Measurements from ENCODE around the gene RAD51.

RAD51 gene

DNA sequence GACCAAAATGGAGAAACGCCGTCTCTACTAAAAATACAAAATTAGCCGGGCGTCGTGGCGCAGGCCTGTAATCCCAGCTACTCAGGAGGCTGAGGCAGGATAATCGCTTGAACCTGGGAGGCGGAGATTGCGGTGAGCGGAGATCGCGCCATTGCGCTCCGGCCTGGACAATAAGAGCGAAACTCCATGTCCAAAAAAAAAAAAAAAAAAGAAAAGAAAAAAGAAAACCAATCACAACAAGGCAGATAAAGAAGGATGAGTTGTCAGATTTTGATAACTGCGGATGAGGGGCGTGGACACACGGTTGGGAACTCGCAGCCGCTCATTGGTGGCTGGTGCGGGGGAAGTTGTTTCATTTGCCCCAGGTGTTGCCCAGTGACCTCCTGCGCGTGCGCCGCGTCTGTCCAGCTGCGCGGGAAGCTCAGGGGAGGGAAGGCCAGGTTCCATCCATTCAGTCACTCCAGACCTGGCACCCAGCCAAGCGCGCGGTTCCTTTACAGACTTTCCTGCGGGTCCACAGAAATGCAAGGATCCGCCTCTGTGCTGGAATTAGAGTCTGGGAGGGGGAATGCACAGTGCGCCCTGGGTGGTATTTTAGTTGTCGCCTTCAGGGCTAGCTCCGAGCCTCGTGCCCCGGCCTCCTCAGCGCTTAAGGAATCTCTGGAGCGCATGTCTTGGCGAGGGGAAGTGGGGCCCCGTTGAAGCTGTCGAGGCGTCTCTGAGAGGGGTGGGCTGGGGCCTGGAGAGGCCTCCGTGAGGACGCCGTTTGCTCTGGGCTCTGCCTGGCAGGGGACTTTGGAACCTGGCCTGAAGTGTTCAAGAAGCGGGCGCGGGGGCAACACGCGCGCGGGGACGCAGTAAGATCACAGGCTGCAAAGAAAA lies 68.2 kb downstream of the RAD51 start:
- no peak for DNase-seq (ENCODE audit: low spot score)

- peak; percentile 77 for DNase-seq (ENCODE audit: low spot score)
Measured at GRCh38 chr15:40763801-40764628, 69.0 kb downstream of the RAD51 start, which contains the start of gene GCHFR. GCHFR (plus strand) TSS chr15:40764068; CDS start chr15:40764181, 113 bp downstream.

DNA sequence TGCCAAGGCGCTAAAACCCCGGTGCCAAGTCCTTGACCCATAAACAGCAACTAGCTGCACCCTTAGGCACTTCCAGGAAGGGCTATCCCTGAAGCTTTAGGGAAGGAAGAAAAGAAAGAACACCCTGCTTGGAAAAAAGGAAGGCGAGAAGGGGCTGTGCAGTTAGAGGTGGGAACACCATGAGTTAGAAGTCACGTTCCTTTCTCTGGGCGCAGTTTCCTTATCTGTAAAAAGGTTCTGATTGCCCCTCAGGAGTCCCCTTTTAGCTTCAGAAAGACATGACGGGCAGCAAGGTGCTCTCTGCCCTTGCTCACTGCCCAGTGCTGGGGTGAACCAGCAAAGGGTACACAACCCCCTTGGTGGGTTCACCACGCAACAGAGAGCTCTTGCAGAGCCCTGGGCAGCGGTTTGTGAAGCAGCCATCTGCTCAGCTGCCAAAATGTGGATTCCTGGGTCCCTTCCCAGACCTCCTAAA lies 69.7 kb downstream of the RAD51 start:
- DNase-seq (ENCODE audit: low spot score) = peak; percentile 50

DNA sequence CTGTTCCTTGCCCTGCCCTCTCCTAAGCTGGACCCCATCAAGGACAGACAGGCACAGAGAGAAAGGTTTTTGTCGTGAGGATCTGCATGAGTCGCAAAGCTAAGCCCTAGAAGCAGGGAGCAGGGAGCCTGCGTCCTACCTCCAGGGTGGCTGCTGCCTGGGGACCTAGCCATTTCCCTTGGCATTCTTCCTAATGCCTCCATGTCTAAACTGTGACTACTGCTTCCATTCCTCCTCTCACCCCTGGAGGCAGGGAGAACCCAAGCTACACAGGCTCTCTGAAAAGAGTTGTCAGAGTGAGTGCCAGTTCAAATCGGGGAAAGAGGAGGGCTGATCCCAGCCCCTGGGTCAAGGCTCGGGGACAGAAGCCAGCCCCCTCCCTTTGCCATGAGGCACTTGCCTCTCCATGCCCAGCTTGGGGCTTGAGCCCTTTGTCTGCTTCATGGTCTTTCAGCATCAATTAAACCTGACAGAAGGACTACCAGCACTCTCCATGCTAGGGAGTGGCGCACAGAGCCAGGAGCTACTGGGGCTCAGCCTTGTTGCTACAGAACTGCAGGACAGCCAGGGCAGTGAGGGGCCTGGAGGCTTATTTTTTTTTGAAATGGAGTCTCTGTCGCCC lies 71.3 kb downstream of the RAD51 start:
- no peak for DNase-seq (ENCODE audit: low spot score)

GRCh38 chr15:40766906-40767837 lies 72.2 kb downstream of the RAD51 start:
- no peak for DNase-seq (ENCODE audit: low spot score)

- no peak for DNase-seq (ENCODE audit: low spot score)
Measured at GRCh38 chr15:40767838-40768500, 73.0 kb downstream of the RAD51 start.

- peak; percentile 40 for DNase-seq (ENCODE audit: low spot score)
Measured at GRCh38 chr15:40768521-40769273, 73.7 kb downstream of the RAD51 start.

DNA sequence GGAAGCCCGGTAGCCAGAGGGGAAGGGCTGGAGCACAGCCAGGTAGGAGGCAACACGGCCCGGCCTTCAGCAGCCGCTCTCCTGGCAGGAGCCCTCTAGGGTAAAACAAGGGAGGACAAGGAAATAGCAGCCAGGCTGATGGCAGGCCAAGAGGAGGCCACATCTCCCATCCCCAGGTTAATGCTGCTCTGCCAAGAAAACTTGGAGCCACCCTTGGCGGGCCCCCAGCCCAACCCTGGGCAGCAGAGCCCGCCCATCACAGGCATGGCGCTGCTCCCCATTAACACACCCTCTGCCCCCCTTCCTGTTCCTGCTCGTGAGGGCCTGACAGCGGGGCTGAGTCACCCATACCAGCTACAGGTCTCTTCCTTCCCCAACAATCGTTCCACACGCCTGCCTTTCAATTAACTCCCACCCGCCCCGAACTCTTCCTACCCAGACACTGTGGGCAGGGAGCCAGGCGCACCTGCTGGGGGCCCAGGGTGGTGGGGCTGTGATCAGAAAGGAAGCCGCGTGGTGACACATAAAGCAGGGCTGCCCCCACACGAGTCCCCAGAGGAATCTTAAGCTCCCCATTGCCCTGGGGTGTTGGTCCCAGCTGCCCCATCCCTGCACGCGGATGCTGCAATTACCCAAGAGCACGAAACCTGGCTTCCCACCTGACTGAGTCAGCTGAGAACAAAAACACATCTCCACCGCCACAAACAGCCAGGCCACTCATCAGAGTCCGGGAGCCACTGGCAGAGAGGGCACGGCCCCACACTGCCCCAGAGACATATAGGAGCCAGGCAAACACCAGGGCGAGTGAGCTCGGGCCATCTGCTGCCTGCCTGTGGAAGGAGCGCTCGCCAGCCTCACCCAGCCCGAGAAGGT lies 74.5 kb downstream of the RAD51 start, which contains the start of gene C15orf62:
C15orf62 (plus strand) TSS at position 707 of the 873 bp plus-strand sequence. CDS start 516 bp downstream, outside the sequence.
- peak; percentile 96 for DNase-seq (ENCODE audit: low spot score)

DNA sequence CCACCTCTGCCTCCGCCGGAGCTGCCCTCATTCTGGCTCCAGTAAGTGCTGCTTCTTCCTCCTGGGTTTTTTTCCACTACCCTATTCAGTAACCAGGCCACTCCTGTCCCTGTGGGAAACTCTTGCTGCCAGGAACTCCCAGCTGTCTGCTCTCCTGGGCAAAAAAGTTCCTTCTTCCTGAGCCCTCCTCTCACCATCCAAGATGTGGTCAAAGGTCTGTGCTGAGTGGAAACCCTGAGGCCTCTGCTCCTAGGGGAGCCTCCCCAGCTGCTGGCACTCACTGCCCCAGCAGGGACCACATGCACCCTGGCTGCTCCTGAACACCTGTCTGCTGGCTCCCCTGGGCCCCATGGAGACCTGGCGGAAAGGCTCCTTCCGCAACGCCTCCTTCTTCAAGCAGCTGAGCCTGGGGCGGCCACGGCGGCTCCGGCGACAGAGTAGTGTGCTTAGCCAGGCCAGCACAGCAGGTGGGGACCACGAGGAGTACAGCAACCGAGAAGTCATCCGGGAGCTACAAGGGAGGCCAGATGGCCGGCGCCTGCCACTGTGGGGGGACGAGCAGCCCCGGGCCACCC lies 75.3 kb downstream of the RAD51 start:
- peak; percentile 90 for DNase-seq (ENCODE audit: low spot score)

DNA sequence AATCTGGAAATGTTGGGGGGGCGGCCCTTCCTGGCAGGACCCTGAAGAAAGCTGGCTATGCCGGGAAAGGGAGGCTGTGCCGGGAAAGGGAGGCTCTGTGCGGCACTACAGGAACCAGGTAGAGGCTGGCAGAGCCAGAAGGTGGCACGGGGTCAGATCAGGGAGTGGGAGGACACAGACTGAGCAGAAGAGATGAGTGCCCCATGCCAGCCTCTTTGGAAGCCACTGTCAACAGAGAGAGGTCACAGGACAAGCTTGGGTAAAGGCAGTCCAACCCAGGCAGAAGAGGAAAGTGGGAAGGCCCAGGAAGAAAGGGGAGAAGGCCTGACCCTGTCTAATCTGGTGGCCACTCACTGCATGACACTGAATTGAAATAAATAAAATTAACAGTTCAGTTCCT lies 76.3 kb downstream of the RAD51 start:
- no peak for DNase-seq (ENCODE audit: low spot score)

GRCh38 chr15:40772014-40772413 lies 77.0 kb downstream of the RAD51 start:
- no peak for DNase-seq (ENCODE audit: low spot score)

DNA sequence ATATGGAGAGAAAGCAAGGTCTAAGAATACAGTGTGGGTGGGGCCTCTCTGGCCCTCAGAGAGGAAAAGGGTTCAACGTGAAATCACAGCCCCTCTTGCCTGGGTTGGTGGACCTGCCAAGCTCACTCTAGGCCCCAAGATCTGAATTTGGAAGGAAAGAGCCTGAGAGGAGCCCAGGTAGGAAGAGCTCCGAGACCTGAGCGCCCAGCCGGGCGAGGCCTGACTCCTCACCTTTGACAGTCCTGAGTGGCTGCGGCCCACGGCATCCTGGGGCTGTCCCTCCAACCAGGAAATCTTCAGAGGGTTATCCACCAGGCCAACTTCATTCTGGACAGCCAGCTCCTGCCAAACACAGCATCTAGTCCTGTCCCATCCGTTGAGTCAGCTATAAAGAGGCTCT lies 78.5 kb downstream of the RAD51 start:
- no peak for DNase-seq (ENCODE audit: low spot score)

DNA sequence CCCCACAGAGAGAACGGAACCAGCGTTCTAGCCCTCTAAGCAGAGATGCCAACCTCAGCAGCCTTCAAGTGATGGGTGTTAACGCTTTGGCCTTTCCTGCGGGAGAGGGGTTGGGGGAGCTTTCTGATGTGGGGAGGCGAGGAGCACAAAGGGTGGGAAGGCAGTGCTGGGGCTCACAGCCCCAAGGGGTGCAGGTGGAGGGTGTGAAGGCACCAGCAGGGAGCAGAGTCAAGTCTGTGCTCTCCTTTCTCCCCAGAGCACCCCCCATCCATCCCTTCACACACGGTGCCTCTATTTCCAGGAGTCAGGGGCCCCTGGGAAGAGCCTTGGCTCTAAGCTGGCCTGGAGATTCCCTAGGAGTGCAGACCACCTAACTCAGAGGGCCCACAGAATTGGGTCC lies 78.9 kb downstream of the RAD51 start:
- DNase-seq (ENCODE audit: low spot score) = no peak

- no peak for DNase-seq (ENCODE audit: low spot score)
Measured at GRCh38 chr15:40775007-40775406, 80.0 kb downstream of the RAD51 start.

DNA sequence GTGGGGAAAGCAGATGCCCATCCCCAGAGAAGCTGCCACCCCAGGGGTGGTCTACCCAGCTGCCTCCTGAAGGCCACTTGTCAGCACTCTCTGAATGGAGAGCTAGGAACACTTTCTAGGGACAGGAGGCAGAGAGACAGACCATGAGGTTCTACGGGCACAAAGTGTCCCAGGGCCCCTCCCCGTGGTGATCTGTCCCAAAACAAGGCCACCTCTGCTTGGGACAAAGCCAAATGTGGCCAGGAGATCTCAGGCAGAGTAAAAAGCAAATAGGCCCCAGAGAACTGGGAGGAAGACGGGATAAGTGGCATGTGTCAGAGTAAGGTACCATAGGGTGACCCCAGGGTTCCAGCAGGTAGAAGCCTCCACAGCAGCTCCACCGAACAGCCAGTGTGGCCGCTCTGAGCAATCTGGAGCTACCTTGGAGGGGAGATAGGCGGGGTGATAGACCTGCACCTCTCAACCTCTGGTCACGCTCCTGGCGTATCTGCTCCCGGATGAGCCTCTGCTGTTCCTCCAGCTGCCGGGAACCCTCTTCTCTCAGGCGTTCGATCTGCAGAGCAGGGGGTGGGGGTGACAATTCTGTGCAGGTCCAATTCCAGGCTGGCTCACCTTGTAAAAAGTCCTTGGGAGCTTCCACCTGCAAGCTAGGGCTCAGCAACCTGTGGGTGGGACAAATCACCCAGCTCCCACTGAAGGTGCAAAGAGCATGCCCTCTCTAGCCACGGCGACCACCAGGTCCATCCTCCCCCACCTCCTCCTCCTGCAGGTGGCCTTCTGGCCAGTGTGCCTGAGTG lies 81.0 kb downstream of the RAD51 start:
- no peak for DNase-seq (ENCODE audit: low spot score)

DNA sequence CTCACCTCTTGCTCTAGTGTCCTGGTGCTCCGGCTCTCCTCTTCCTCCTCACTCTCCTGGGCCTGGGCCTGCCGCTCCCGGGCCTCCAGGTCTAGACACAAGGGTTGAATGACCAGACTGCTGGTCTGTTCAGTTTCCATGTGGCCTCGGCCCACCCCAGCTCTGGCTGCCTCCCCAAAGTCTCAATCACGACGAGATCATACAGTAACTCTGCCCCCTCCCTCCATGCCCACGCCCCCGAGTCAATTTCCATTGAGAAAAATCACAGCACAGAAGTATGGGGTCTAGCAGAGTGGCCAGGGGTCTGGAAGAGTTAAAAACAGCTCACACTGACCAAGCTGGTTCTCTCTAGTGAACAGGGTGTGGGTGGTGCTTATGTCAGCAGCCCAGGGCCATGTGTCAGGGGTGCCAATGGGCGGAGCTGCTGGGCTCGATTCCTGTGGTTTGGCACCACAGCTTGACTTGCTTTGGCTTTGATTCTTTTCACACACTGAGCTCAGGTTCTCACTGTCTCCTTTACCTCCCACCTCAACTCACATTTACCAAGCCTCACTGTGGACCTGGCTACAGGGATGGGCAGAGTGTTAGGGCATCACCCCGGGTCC lies 81.7 kb downstream of the RAD51 start:
- no peak for DNase-seq (ENCODE audit: low spot score)

Measured in NAMALWA (cell line).